OCI-LY3 (cell line): ENCODE results near the gene RAP2A.

Experiments used
- H2AFZ ChIP-seq: fragments of 200-600, 300-600 bp; shearing (Covaris generic); 2 replicates; pipeline ENCODE4 v1.6.0; 2014; ENCODE audit warnings: antibody characterized with exemption, low read depth, low read length
- H3K27ac ChIP-seq: fragments of 200-600, 300-600 bp; sonication (generic); 2 replicates; pipeline ENCODE4 v1.5.1; 2014; ENCODE audit warnings: mild to moderate bottlenecking, low read length, moderate library complexity, mixed read lengths
- H3K27me3 ChIP-seq: fragments of 200-600, 300-600 bp; sonication (generic); 2 replicates; pipeline ENCODE4 v1.6.1; 2014; ENCODE audit warnings: low read depth, low read length, mixed read lengths
- H3K36me3 ChIP-seq: fragments of 200-600, 300-600 bp; sonication (generic); replicated peaks from 2 replicates; pipeline ENCODE3; 2014; ENCODE audit warnings: low read depth, low read length, mixed read lengths
- H3K4me1 ChIP-seq: fragments of 300-600, 200-600 bp; sonication (generic); 2 replicates; pipeline ENCODE4 v1.6.1; 2014; ENCODE audit warnings: low read length, mixed read lengths
- H3K4me2 ChIP-seq: fragments of 200-600, 300-600 bp; sonication (generic); 2 replicates; pipeline ENCODE4 v1.6.1; 2014; ENCODE audit warnings: low read length, mixed read lengths
- H3K4me3 ChIP-seq: fragments of 300-600, 200-600 bp; sonication (generic); 2 replicates; pipeline ENCODE4 v1.5.1; 2014; ENCODE audit warnings: antibody characterized with exemption, mild to moderate bottlenecking, low read length, moderate library complexity
- H3K79me2 ChIP-seq: fragments of 300-600, 200-600 bp; shearing (Covaris generic); 2 replicates; pipeline ENCODE4 v1.6.1; 2014; ENCODE audit warnings: mild to moderate bottlenecking, low read length, mixed read lengths
- H3K9ac ChIP-seq: fragments of 300-600, 200-600 bp; shearing (Covaris generic); 2 replicates; pipeline ENCODE4 v1.6.0; 2014; ENCODE audit warnings: mild to moderate bottlenecking, low read length, moderate library complexity
- H3K9me3 ChIP-seq: fragments of 200-600, 300-600 bp; shearing (Covaris generic); 2 replicates; pipeline ENCODE4 v1.6.1; 2014; ENCODE audit warnings: low read length, mixed read lengths; ENCODE audit not compliant: insufficient read depth
- H4K20me1 ChIP-seq: fragments of 200-600, 300-600 bp; sonication (generic); 2 replicates; pipeline ENCODE4 v1.6.1; 2016; ENCODE audit warnings: low read length, mixed read lengths; ENCODE audit not compliant: insufficient read depth
- CTCF ChIP-seq: fragments of 200-600, 300-600 bp; sonication (generic); IDR thresholded peaks from 2 replicates; pipeline ENCODE4 v1.5.1; 2014; ENCODE audit warnings: antibody characterized with exemption, low read length, low read depth
- EZH2phosphoT487 ChIP-seq: fragments of 200-600 bp; shearing (Covaris generic); IDR thresholded peaks from 2 replicates; pipeline ENCODE4 v1.6.1; 2018; ENCODE audit warnings: antibody characterized with exemption, mixed run types, low read depth

RAP2A gene

DNA sequence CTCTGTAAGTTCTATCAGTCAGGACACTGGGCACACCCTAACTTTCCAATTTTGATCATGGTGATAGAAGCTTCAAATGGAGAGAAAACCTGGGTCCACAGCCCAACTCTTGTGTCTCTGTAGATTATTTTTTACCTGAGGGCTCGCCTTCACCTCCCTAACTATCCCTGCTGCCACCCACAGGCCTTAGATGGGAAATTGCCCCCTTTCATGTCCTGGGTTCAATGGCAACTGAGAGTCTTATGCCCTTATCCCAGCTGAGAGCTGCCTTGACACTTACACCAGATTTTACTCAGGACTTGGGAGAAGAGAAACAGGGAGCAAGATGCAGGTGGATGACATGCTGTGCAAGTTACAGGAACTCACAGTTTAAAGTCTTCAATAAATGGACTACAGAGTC lies 81.7 kb downstream of the RAP2A start:
- no peaks in the 10 kb centered on the region for H3K4me1 ChIP-seq
- no peaks in the 10 kb centered on the region for H4K20me1 ChIP-seq
- H3K27me3 ChIP-seq, result no peaks in the 10 kb centered on the region; the same call in 1 of the 2 replicates
- no peak overlapping the region for H3K27ac ChIP-seq
- no peak overlapping the region for H3K9ac ChIP-seq
- H3K36me3 ChIP-seq, result no peaks in the 10 kb centered on the region
- no peaks in the 10 kb centered on the region for H3K79me2 ChIP-seq
- TF ChIP-seq EZH2phosphoT487, result no peak
- TF ChIP-seq CTCF, result peak; percentile 36; the same call in 1 of the 2 replicates
- H3K4me2 ChIP-seq, result no peak overlapping the region
- H3K9me3 ChIP-seq, result peaks cover 6% of the 10 kb centered on the region; the same call in 1 of the 2 replicates
- H2AFZ ChIP-seq, result no peak overlapping the region
- no peak overlapping the region for H3K4me3 ChIP-seq

GRCh38 chr13:97517967-97518366 lies 84.0 kb downstream of the RAP2A start:
- no peaks in the 10 kb centered on the region for H3K9me3 ChIP-seq
- H3K4me1 ChIP-seq, result no peaks in the 10 kb centered on the region
- H3K4me2 ChIP-seq, result no peak overlapping the region
- H3K4me3 ChIP-seq, result no peak overlapping the region
- H3K36me3 ChIP-seq, result no peaks in the 10 kb centered on the region
- no peaks in the 10 kb centered on the region for H3K79me2 ChIP-seq
- H3K27me3 ChIP-seq, result no peaks in the 10 kb centered on the region
- no peaks in the 10 kb centered on the region for H4K20me1 ChIP-seq
- no peak overlapping the region for H2AFZ ChIP-seq
- H3K9ac ChIP-seq, result no peak overlapping the region
- no peak for TF ChIP-seq EZH2phosphoT487
- TF ChIP-seq CTCF, result no peak
- H3K27ac ChIP-seq, result no peak overlapping the region
